Upper lobe of left lung (tissue), 4 donors: Measurements from ENCODE around the gene SRP14.

Experiments
- CTCF ChIP-seq, 6 experiments: fragments of 450-650 bp in 4 of 6; fragments of 200-600 bp in 2 of 6; sonication (generic) in 2 of 6; IDR thresholded peaks; one replicate each; pipeline ENCODE4 v1.5.1; 2016 to 2019; ENCODE audit warnings: antibody characterized with exemption in 6 of 6
- EP300 ChIP-seq, 4 donors: sonication (generic); formaldehyde crosslinking; IDR thresholded peaks; one replicate each; pipeline ENCODE4 v1.5.1; 2017; ENCODE audit warnings: antibody characterized with exemption in 4 of 4, control low read depth in 2 of 4
- POLR2A ChIP-seq, 4 donors: fragments of 450-650 bp; IDR thresholded peaks; one replicate each; pipeline ENCODE4 v1.5.1; 2016 to 2017; ENCODE audit warnings: antibody characterized with exemption in 4 of 4, mild to moderate bottlenecking in 2 of 4

- TF ChIP-seq CTCF (IDR thresholded peaks at IDR 0.05) (no peak), EP300 (IDR thresholded peaks at IDR 0.05) (no peak), POLR2A (IDR thresholded peaks at IDR 0.05) (no peak)
Measured at GRCh38 chr15:40006003-40006402, 33.0 kb downstream of the SRP14 start.
